ENCODE measurements around the gene CFAP74. TPM values are rescaled to one million over a fixed set of nuclear protein-coding genes. Genes with fewer than 3 reads are reported as not detected.

Gene CFAP74
- polyA plus RNA-seq, 2 of the 4 experiments (the other 2 are of a cell fraction): 0.03 to 0.04 TPM

- Histone ChIP-seq H3K9me3 (no peaks in the 10 kb centered on the region), H3K4me3 (no peak overlapping the region), H3K4me2 (no peak overlapping the region), H3K4me1 (peaks cover 23% of the 10 kb centered on the region; the same call in 2 of the 3 replicates), H3K27ac (no peak overlapping the region)
- TF ChIP-seq ELK1 (IDR thresholded peaks at IDR 0.05; ENCODE audit: low read depth, low read length) (no peak), PBX3 (IDR thresholded peaks at IDR 0.05) (no peak), RAD21 (conservative IDR thresholded peaks at IDR 0.05 in 1 of 2, IDR thresholded peaks at IDR 0.05 in 1 of 2) (no peak), MAX (IDR thresholded peaks at IDR 0.05) (no peak), MAZ (IDR thresholded peaks at IDR 0.05; ENCODE audit: borderline replicate concordance, low read depth, low read length) (no peak), PHF8 (IDR thresholded peaks at IDR 0.05; ENCODE audit: borderline replicate concordance, low read depth) (no peak), HOXB13 (CRISPR knock-in tag; IDR thresholded peaks at IDR 0.05; ENCODE audit: low read depth) (no peak), HEYL (CRISPR knock-in tag; IDR thresholded peaks at IDR 0.05) (no peak), CHD4 (IDR thresholded peaks at IDR 0.05; ENCODE audit: borderline replicate concordance) (no peak), HOXA7 (CRISPR knock-in tag; IDR thresholded peaks at IDR 0.05) (no peak), MAFK (IDR thresholded peaks at IDR 0.05; ENCODE audit: partially characterized antibody) (no peak), ZNF302 (CRISPR knock-in tag; IDR thresholded peaks at IDR 0.05) (no peak), EP300 (IDR thresholded peaks at IDR 0.05) (no peak)
- CTCF ChIA-PET: interaction anchor here (0.6 to 1.0 kb wide), 2 partner anchors 27 to 30 kb away, joined by 3 read pairs; no protein-coding TSS in a partner anchor
- POLR2A ChIA-PET: interaction anchor here (0.7 kb wide), 1 partner anchor 104 kb away, joined by 5 read pairs; no protein-coding TSS in a partner anchor
- no peak for DNase-seq (ENCODE audit: low read depth in 1 of 2, low spot score in 1 of 2)
- peak in 1 of 2 experiments; percentile 8; a peak in 1 of 6 replicates for ATAC-seq
- WGBS (ENCODE audit: missing lambda C conversion rate): 91% methylated on average over 6 of the region's 6 CpGs
- no peak for FAIRE-seq
These were observed 121.9 kb downstream of the CFAP74 start for GRCh38 chr1:1881727-1882126.

GRCh38 chr1:1880617-1881312 lies 122.8 kb downstream of the CFAP74 start:
- TF ChIP-seq MAX (IDR thresholded peaks at IDR 0.05) (no peak), CEBPB (IDR thresholded peaks at IDR 0.05) (no peak), REST (IDR thresholded peaks at IDR 0.05) (no peak), ESRRA (IDR thresholded peaks at IDR 0.05; ENCODE audit: borderline replicate concordance, low read length) (no peak), ZFP36 (IDR thresholded peaks at IDR 0.05; ENCODE audit: borderline replicate concordance, partially characterized antibody) (no peak), E2F6 (IDR thresholded peaks at IDR 0.05; ENCODE audit: borderline replicate concordance, low read depth) (no peak), ELK1 (IDR thresholded peaks at IDR 0.05; ENCODE audit: low read depth, low read length) (no peak), MAFK (IDR thresholded peaks at IDR 0.05; ENCODE audit: partially characterized antibody) (no peak), NR3C1 (IDR thresholded peaks at IDR 0.05) (no peak), HOXA7 (CRISPR knock-in tag; IDR thresholded peaks at IDR 0.05) (no peak), FOSL2 (IDR thresholded peaks at IDR 0.05) (no peak), FOSL2 (CRISPR knock-in tag; IDR thresholded peaks at IDR 0.05) (no peak), MAZ (IDR thresholded peaks at IDR 0.05; ENCODE audit: borderline replicate concordance, low read depth, low read length) (no peak), POLR2AphosphoS2 (conservative IDR thresholded peaks at IDR 0.05; ENCODE audit: low read length) (no peak), CHD4 (IDR thresholded peaks at IDR 0.05; ENCODE audit: borderline replicate concordance) (no peak)
- WGBS (ENCODE audit: missing lambda C conversion rate): 78% methylated on average over 13 of the region's 13 CpGs
- Histone ChIP-seq H3K27ac (no peak overlapping the region), H3K4me3 (no peak overlapping the region), H3K9me3 (no peaks in the 10 kb centered on the region), H3K4me2 (no peak overlapping the region), H3K4me1 (peaks cover 23% of the 10 kb centered on the region; the same call in 2 of the 3 replicates)
- ChIA-PET POLR2A (no interaction called here), CTCF (interaction anchor here (0.6 to 1.6 kb wide), 3 partner anchors 26 to 29 kb away, joined by 3 to 5 read pairs (median 3); no protein-coding TSS in a partner anchor)
- DNase-seq (ENCODE audit: low read depth in 1 of 2, low spot score in 1 of 2): no peak
- ATAC-seq: no peak
- no peak for FAIRE-seq
